ENCODE results near the gene HK3. TPM values are rescaled to one million over a fixed set of nuclear protein-coding genes. Genes with fewer than 3 reads are reported as not detected.

The HK3 gene
- 61.2 TPM for total RNA-seq
- long read RNA-seq, transcript HK3-201 (19 exons, 3,066 nt) = major isoform, 68 of 223 reads
- long read RNA-seq, partial matches to known transcripts = 44 of 223 reads
- long read RNA-seq, other reads (novel, unspliced or antisense) = 107 of 223 reads

DNA sequence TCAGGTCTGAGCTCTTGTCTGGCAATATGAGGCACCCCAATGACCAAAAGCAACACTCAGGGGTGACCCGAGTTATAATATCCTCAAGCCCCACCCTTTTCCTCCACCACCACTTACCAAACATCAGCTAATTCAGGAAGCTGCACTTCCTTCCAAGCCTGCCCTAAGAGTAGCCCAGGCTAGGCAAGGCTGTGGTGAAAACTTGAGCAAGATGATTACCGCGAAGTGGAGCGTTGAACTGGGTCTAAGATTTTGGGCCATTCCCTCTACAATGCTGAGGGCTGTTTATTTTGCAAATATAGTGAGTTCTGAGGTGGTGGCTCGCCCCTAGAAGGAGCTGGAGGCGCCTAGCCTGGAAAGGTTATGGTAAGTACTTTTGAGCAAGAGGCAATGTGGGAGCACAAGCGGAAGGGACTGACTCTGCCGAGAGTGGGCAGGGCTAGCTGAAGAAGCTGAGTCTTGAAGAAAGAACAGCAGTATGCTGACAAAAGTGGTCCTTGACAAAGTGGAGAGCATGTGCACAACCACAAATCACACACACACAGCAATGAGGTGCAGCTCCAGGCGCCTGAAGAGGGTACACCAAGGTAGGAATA is at the start of gene HK3:
Gene HK3, minus strand, starts transcription at position 51 of the 596 bp plus-strand sequence. CDS start 3,187 bp downstream, outside the sequence.
- Histone ChIP-seq H3K27ac (peak within 1 kb of the TSS; percentile 71), H3K36me3 (peaks cover 24% of the 10 kb centered on the region), H3K27me3 (ENCODE audit: low read depth) (no peaks in the 10 kb centered on the region), H3K4me3 (peak within 1 kb of the TSS; percentile 43), H3K4me1 (peaks cover 54% of the 10 kb centered on the region), H3K9me3 (no peaks in the 10 kb centered on the region)
- TF ChIP-seq, protein P1, sequence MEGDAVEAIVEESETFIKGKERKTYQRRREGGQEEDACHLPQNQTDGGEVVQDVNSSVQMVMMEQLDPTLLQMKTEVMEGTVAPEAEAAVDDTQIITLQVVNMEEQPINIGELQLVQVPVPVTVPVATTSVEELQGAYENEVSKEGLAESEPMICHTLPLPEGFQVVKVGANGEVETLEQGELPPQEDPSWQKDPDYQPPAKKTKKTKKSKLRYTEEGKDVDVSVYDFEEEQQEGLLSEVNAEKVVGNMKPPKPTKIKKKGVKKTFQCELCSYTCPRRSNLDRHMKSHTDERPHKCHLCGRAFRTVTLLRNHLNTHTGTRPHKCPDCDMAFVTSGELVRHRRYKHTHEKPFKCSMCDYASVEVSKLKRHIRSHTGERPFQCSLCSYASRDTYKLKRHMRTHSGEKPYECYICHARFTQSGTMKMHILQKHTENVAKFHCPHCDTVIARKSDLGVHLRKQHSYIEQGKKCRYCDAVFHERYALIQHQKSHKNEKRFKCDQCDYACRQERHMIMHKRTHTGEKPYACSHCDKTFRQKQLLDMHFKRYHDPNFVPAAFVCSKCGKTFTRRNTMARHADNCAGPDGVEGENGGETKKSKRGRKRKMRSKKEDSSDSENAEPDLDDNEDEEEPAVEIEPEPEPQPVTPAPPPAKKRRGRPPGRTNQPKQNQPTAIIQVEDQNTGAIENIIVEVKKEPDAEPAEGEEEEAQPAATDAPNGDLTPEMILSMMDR (IDR thresholded peaks at IDR 0.05) = no peak
- intact Hi-C loops (cut with DNase I) = no loop called here
- ATAC-seq (peak; percentile 73 to 74), DNase-seq (no peak)

GRCh38 chr5:176948458-176948857 is 49.3 kb upstream of the HK3 start:
- Histone ChIP-seq H3K4me1 (no peaks in the 10 kb centered on the region), H3K36me3 (peaks cover 91% of the 10 kb centered on the region), H3K27ac (no peak overlapping the region), H3K4me3 (no peak overlapping the region), H3K9me3 (no peaks in the 10 kb centered on the region), H3K27me3 (ENCODE audit: low read depth) (no peaks in the 10 kb centered on the region)
- DNase-seq (no peak), ATAC-seq (no peak)
- intact Hi-C loops (cut with DNase I) = no loop called here
- TF ChIP-seq, protein P1 (IDR thresholded peaks at IDR 0.05) = no peak

DNA sequence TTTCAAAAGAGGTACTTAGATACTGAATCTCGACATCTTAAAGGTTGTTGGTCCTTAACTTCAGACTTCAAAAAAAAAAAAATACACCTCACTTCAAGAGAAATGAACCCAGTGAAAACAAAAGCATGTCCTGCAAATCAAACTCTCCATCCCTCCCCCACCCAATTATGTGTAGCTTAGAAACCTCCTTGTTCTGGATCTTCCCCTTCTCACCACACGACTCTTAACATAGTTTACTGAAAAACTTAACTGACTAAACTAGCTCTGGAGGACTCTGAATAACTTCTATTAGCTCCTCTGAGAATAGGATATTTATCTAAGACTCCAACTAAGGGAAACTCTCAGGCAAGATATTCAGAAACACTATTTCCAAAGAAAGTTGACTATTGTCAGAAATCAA is 48.7 kb upstream of the HK3 start:
- intact Hi-C loops (cut with DNase I) = no loop called here
- Histone ChIP-seq H3K36me3 (peaks cover 94% of the 10 kb centered on the region), H3K27ac (no peak overlapping the region), H3K4me1 (no peaks in the 10 kb centered on the region), H3K4me3 (no peak overlapping the region), H3K27me3 (ENCODE audit: low read depth) (no peaks in the 10 kb centered on the region), H3K9me3 (no peaks in the 10 kb centered on the region)
- no peak for DNase-seq
- TF ChIP-seq, protein P1 (IDR thresholded peaks at IDR 0.05) = no peak
- no peak for ATAC-seq

GRCh38 chr5:176944268-176944667 is 45.1 kb upstream of the HK3 start:
- Histone ChIP-seq H3K9me3 (no peaks in the 10 kb centered on the region), H3K27ac (no peak overlapping the region), H3K36me3 (peaks cover 96% of the 10 kb centered on the region), H3K4me3 (no peak overlapping the region), H3K4me1 (no peaks in the 10 kb centered on the region), H3K27me3 (ENCODE audit: low read depth) (no peaks in the 10 kb centered on the region)
- ATAC-seq (no peak), DNase-seq (no peak)
- TF ChIP-seq, protein P1 (IDR thresholded peaks at IDR 0.05) = no peak
- intact Hi-C loops (cut with DNase I) = no loop called here

GRCh38 chr5:176943816-176944215 is 44.7 kb upstream of the HK3 start:
- Histone ChIP-seq H3K4me1 (no peaks in the 10 kb centered on the region), H3K27ac (no peak overlapping the region), H3K9me3 (no peaks in the 10 kb centered on the region), H3K36me3 (peaks cover 96% of the 10 kb centered on the region), H3K4me3 (no peak overlapping the region), H3K27me3 (ENCODE audit: low read depth) (no peaks in the 10 kb centered on the region)
- TF ChIP-seq, protein P1 (IDR thresholded peaks at IDR 0.05) = no peak
- DNase-seq (no peak), ATAC-seq (no peak)
- intact Hi-C loops (cut with DNase I) = no loop called here
